ENCODE results near the gene SMAD4. TPM values are rescaled to one million over a fixed set of nuclear protein-coding genes. Genes with fewer than 3 reads are reported as not detected.

The SMAD4 gene
- total RNA-seq, 1 experiment from 2014 or later = 19.7 TPM

DNA sequence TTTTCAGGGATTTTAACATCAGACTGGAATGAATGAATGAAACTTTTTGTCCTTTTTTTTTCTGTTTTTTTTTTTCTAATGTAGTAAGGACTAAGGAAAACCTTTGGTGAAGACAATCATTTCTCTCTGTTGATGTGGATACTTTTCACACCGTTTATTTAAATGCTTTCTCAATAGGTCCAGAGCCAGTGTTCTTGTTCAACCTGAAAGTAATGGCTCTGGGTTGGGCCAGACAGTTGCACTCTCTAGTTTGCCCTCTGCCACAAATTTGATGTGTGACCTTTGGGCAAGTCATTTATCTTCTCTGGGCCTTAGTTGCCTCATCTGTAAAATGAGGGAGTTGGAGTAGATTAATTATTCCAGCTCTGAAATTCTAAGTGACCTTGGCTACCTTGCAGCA is 53.4 kb downstream of the SMAD4 start:
- H3K9ac ChIP-seq (ENCODE audit: low read length) = no peak overlapping the region
- H3K27ac ChIP-seq (ENCODE audit: low read length) = no peak overlapping the region
- ChIA-PET CTCF (no interaction called here), POLR2A (ENCODE audit: unreplicated experiment) (no interaction called here)
- H3F3A ChIP-seq (ENCODE audit: low read length, unreplicated experiment) = no peaks in the 10 kb centered on the region
- no peaks in the 10 kb centered on the region for H3K79me2 ChIP-seq (ENCODE audit: low read length)
- peaks cover 6% of the 10 kb centered on the region; the same call in 1 of the 2 replicates for H3K36me3 ChIP-seq (ENCODE audit: low read depth, low read length)
- no peaks in the 10 kb centered on the region for H4K20me1 ChIP-seq (ENCODE audit: low read length)
- BruUV-seq (replicated peaks) = no TSS peak
- H3K4me3 ChIP-seq (ENCODE audit: low read length) = no peak overlapping the region
- intact Hi-C loops (cut with micrococcal nuclease) = no loop called here
- H2AFZ ChIP-seq (ENCODE audit: low read length) = no peak overlapping the region
- DNase-seq (no peak), ATAC-seq (no peak)
- no peak overlapping the region for H3K4me2 ChIP-seq (ENCODE audit: low read length)
- H3K4me1 ChIP-seq (ENCODE audit: insufficient read depth, low read length) = no peaks in the 10 kb centered on the region
- no peaks in the 10 kb centered on the region for H3K27me3 ChIP-seq (ENCODE audit: low read length)
- no peaks in the 10 kb centered on the region for H3K9me3 ChIP-seq (ENCODE audit: low read length)
- no peaks in the 10 kb centered on the region for H3K9me2 ChIP-seq (replicated peaks; ENCODE audit: low read length)
- TF ChIP-seq, protein P1, sequence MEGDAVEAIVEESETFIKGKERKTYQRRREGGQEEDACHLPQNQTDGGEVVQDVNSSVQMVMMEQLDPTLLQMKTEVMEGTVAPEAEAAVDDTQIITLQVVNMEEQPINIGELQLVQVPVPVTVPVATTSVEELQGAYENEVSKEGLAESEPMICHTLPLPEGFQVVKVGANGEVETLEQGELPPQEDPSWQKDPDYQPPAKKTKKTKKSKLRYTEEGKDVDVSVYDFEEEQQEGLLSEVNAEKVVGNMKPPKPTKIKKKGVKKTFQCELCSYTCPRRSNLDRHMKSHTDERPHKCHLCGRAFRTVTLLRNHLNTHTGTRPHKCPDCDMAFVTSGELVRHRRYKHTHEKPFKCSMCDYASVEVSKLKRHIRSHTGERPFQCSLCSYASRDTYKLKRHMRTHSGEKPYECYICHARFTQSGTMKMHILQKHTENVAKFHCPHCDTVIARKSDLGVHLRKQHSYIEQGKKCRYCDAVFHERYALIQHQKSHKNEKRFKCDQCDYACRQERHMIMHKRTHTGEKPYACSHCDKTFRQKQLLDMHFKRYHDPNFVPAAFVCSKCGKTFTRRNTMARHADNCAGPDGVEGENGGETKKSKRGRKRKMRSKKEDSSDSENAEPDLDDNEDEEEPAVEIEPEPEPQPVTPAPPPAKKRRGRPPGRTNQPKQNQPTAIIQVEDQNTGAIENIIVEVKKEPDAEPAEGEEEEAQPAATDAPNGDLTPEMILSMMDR (conservative IDR thresholded peaks at IDR 0.05; ENCODE audit: low read depth, low read length) = no peak
- TF ChIP-seq EZH2 (IDR thresholded peaks at IDR 0.05; ENCODE audit: low read length, unreplicated experiment) = no peak
- no peak for TF ChIP-seq EZH2phosphoT487 (IDR thresholded peaks at IDR 0.05; ENCODE audit: borderline replicate concordance, low read length)

DNA sequence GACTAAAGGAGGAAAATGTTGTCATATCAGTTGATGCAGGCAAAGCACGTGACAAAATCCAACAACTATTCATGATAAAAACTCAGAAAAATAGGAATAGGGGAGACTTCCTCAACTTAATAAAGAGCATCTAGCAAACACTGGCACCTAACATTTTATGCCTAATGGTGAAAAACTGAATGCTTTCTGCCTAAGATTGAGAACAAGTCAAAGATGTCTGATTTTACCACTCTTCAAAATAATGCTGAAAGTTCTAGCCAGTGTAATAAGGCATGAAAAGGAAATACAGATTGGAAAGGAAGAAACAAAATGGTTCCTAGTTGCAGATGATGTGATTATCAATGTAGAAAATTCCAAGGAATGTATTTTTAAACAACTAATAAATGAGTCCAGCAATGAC is 58.4 kb downstream of the SMAD4 start:
- H3K4me1 ChIP-seq (ENCODE audit: insufficient read depth, low read length) = no peaks in the 10 kb centered on the region
- H3K4me3 ChIP-seq (ENCODE audit: low read length) = no peak overlapping the region
- no peaks in the 10 kb centered on the region for H3F3A ChIP-seq (ENCODE audit: low read length, unreplicated experiment)
- H3K9me3 ChIP-seq (ENCODE audit: low read length) = no peaks in the 10 kb centered on the region
- no peak overlapping the region for H2AFZ ChIP-seq (ENCODE audit: low read length)
- intact Hi-C loops (cut with micrococcal nuclease) = no loop called here
- no peak overlapping the region for H3K27ac ChIP-seq (ENCODE audit: low read length)
- CTCF ChIA-PET = interaction anchor here (0.7 kb wide), 1 partner anchor 45 kb away, joined by 6 read pairs; no protein-coding TSS in a partner anchor
- H3K27me3 ChIP-seq (ENCODE audit: low read length) = no peaks in the 10 kb centered on the region
- H4K20me1 ChIP-seq (ENCODE audit: low read length) = no peaks in the 10 kb centered on the region
- H3K4me2 ChIP-seq (ENCODE audit: low read length) = no peak overlapping the region
- H3K9ac ChIP-seq (ENCODE audit: low read length) = no peak overlapping the region
- ATAC-seq (no peak), DNase-seq (no peak)
- H3K79me2 ChIP-seq (ENCODE audit: low read length) = no peaks in the 10 kb centered on the region
- POLR2A ChIA-PET (ENCODE audit: unreplicated experiment) = no interaction called here
- no TSS peak for BruUV-seq (replicated peaks)
- H3K36me3 ChIP-seq (ENCODE audit: low read depth, low read length) = peaks cover 6% of the 10 kb centered on the region; the same call in 1 of the 2 replicates
- TF ChIP-seq EZH2 (IDR thresholded peaks at IDR 0.05; ENCODE audit: low read length, unreplicated experiment) (no peak), EZH2phosphoT487 (IDR thresholded peaks at IDR 0.05; ENCODE audit: borderline replicate concordance, low read length) (no peak)
- TF ChIP-seq, protein P1 (conservative IDR thresholded peaks at IDR 0.05; ENCODE audit: low read depth, low read length) = no peak
- no peaks in the 10 kb centered on the region for H3K9me2 ChIP-seq (replicated peaks; ENCODE audit: low read length)

DNA sequence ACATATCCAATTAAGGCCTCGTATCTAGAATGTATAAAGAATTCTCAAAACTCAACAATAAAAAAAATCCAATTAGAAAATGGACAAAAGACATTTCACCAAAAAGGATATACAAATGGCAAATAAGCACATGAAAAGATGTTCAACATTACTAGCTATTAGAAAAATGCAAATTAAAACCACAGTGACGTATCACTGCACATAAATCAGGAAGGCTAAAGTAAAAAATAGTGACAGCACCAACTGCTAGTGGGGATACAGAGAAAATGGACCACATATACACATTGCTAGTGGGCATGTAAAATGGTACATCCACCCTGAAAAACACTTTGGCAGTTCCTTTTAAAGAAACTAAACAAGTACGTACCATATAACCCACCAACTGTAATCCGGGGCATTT is 59.7 kb downstream of the SMAD4 start:
- DNase-seq (no peak), ATAC-seq (no peak)
- H3K9me3 ChIP-seq (ENCODE audit: low read length) = no peaks in the 10 kb centered on the region
- H3K36me3 ChIP-seq (ENCODE audit: low read depth, low read length) = peaks cover 6% of the 10 kb centered on the region; the same call in 1 of the 2 replicates
- no peaks in the 10 kb centered on the region for H3K9me2 ChIP-seq (replicated peaks; ENCODE audit: low read length)
- no peak overlapping the region for H2AFZ ChIP-seq (ENCODE audit: low read length)
- intact Hi-C loops (cut with micrococcal nuclease) = no loop called here
- H3K4me1 ChIP-seq (ENCODE audit: insufficient read depth, low read length) = no peaks in the 10 kb centered on the region
- ChIA-PET CTCF (no interaction called here), POLR2A (ENCODE audit: unreplicated experiment) (no interaction called here)
- no peaks in the 10 kb centered on the region for H3K27me3 ChIP-seq (ENCODE audit: low read length)
- no TSS peak for BruUV-seq (replicated peaks)
- H3K4me3 ChIP-seq (ENCODE audit: low read length) = no peak overlapping the region
- H4K20me1 ChIP-seq (ENCODE audit: low read length) = no peaks in the 10 kb centered on the region
- no peak overlapping the region for H3K4me2 ChIP-seq (ENCODE audit: low read length)
- H3K27ac ChIP-seq (ENCODE audit: low read length) = no peak overlapping the region
- no peaks in the 10 kb centered on the region for H3F3A ChIP-seq (ENCODE audit: low read length, unreplicated experiment)
- H3K9ac ChIP-seq (ENCODE audit: low read length) = no peak overlapping the region
- no peaks in the 10 kb centered on the region for H3K79me2 ChIP-seq (ENCODE audit: low read length)
- no peak for TF ChIP-seq EZH2phosphoT487 (IDR thresholded peaks at IDR 0.05; ENCODE audit: borderline replicate concordance, low read length)

Measured in PC-3 (cell line).